GM12874 (cell line): Measurements from ENCODE around the gene MATN1.

Experiments
- TF ChIP-seq, protein P1 (sequence below): IDR thresholded peaks from 2 replicates; pipeline ENCODE4 v1.5.1; 2011; ENCODE audit warnings: low read depth, mild to moderate bottlenecking, control low read depth, low read length, moderate library complexity; ENCODE audit not compliant: insufficient read depth

MATN1 gene

DNA sequence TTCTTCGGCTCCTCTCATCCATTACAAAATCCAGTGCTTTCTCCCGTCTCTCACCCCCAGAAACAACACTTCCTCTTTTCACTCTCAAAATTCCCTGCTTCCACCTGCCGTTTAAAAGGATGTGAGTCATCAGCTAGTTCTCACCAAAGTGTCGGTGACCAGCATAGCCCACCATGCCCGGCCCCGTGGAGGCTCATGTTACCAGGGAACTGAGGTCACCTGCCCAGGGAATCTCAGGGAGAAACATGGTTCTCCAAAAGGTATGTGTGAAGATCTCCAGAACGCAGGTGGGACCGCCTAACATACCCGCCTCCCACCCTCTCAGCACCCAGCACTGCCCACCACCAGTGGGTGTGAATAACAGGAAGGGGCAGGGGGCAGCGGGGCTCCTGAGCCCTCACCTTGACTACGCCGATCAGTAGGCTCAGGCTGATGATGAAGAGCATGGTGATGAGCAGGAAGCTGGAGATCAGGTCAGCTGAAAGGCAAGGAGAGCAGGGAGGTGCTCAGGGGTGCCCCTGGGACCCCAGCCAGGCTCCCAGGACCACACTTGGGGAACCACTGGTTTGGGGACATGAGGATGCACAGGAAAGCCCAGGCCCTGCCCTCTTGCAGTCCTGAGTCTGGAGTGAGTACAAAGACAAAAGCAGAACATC is 18.0 kb upstream of the MATN1 start:
- TF ChIP-seq, protein P1, sequence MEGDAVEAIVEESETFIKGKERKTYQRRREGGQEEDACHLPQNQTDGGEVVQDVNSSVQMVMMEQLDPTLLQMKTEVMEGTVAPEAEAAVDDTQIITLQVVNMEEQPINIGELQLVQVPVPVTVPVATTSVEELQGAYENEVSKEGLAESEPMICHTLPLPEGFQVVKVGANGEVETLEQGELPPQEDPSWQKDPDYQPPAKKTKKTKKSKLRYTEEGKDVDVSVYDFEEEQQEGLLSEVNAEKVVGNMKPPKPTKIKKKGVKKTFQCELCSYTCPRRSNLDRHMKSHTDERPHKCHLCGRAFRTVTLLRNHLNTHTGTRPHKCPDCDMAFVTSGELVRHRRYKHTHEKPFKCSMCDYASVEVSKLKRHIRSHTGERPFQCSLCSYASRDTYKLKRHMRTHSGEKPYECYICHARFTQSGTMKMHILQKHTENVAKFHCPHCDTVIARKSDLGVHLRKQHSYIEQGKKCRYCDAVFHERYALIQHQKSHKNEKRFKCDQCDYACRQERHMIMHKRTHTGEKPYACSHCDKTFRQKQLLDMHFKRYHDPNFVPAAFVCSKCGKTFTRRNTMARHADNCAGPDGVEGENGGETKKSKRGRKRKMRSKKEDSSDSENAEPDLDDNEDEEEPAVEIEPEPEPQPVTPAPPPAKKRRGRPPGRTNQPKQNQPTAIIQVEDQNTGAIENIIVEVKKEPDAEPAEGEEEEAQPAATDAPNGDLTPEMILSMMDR, result no peak

DNA sequence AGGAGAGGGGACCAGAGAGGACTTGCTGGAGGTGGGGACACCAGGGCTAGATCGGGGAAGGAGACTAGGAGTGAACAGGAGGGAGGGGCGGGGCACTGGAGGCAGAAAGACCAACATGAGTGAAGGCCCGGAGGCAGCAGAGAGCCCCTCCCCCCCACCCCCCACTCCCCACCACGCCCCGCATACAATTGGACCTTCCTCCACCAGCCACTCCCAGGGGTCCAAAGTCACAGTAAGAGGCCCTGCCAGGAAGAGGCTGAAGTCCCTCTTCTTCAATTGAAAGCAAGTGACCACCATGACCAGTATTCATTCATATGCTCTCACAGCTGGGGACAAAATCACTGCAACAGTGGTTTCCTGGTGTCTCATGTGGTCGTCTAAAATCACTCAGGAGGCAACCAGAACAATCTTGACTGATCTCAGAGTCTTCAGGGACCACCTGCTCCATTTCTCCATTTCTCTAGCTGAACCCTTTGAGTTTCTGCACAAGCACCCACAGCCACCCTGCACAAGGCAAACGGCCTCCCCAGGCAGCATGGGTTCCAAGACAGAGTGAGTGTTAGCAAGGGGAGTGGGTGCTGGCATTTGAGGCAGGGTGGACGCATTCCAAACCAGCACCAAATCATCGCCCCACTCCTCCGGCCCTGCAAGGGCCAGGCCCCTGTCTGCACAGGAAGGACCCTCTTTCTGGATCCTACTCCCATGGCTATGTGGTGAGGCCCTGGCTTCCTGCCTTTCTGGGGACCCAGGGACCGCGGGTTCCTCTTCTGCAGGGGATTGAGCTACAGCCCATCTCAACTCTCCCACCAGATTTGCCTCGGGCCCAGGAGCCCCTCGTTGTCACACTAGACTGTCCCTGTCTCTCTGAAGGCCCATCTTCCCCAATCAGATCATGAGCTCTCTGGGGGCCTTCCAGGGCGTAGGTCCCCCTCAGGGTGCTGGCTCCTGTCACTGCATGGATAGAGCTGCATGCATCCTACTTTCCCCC is 17.2 kb upstream of the MATN1 start:
- TF ChIP-seq, protein P1, result no peak

DNA sequence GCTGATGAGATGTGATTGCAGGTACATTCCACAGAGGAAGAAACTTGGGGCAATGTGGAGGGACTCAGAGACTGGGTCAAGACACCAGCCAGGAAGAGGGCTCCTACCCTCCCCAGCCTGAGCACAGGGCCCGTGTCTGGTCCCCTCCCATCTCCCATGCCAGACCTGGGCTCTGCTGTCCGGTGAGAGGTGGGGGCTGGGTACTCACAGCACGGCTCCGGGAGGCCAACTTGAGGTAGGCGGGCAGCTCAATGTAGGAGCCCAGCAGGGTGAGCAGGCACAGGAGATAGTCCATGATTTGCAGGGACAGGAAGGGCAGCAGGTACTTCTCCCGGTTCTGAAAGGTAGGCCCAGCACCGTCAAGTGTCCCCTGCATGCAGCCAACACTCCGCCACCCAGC is 16.2 kb upstream of the MATN1 start:
- TF ChIP-seq, protein P1, result no peak

DNA sequence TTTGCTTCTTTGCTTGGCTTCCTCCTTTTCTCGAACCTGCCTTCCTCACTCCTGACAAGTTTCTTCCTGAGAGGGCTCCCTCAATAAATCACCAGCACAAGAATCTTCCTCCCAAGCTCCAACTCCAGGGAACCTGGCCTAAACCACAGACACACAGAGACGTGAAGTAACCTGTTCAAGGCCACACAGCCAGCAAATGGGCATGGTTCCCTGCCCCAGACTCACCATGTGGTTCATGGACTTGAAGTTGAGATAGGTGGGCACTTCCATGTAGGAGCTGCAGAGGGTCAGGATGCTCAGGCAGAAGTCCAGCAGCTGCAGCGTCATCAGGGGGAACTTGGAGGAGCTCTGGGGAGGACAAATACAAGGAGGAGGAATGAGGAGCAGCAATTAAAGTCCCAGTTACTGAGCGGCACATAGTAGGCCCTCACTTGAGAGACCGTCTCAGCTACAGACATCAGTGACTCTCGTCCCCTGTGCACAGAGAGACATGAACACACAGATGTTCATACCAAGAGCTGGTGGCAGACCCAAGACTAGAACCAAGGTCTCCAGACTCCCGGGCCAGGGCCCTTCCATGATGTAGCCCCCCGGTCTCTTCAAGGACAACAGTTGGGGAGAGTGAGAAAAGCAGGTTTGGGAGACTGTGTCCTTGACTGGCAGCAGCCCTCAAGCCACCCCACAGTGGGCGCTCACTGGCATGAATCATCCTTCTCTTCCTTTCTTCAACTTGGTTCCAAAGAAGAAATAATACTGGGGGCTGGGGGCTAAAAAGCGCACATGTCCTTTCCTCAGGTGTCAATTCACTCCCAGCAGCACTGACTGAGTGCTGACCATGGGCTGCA is 15.6 kb upstream of the MATN1 start:
- TF ChIP-seq, protein P1, result no peak

DNA sequence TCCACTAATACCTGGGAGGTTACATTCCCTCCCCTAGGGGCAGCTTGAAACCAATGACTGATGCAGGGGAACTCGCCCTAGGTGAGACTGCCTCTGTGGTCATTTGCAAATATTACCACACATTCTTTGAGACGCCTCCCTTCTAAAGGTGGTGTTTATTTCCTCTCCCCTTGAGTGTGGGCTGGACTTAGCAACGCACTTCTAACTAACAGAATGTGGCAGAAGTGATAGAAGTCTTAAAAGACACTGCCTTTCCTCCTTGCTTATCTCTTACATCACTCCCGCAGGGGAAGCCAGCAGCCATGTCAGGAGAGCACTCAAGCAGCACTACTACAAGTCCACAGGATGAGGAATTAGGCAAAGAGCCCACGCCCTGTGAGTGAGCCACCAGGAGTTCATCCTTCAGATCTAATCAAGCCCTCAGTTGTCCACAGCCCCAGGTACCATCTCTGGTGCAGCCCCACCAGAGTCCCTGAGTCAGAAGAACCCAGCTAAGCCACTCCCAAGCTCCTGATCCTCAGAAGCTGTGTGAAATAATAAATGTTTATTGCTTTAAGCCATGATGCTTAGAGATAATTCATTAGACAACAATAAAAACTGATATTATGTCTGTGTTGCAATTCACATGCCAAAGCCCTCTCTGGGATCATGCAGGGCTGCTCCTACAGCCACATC is 14.8 kb upstream of the MATN1 start:
- TF ChIP-seq, protein P1, result no peak

DNA sequence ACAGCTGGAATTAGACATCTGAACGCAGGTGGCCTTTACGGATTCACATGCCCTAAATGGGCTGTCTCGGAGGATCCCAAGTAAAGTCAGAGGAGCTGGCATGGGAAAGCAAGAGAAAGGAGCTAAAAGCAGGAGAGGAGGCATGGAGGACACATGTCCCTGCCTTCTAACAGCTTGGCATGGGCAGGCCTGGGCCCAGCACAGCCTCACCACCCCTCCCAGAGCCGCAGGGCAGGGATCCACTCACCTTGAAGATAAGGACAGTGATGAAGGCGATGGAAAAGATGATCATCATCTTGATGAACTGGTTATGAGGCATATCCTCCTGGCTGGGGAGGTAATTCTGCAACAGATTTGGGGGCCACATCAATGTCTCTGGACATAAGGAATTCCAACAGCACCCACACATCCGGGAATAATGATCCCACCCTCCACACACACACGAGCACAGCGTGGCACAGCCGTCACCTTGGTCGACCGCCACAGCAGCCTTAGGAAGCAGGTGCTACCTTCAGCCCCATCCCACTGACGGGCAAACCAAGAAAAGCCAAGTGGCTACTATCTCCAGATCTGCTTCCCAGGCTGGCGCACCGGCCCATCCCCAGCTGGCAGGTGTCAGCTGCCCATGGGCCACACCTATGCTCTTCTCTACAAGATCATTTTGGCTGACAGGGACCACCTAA is 14.1 kb upstream of the MATN1 start:
- TF ChIP-seq, protein P1, result no peak
